Measurements from ENCODE around the gene ATM.

GRCh38 chr11:108177570-108177969 lies 45.3 kb upstream of the ATM start:
- TF ChIP-seq CTCF (conservative IDR thresholded peaks at IDR 0.05; ENCODE audit: low read length) (no peak), EZH2phosphoT487 (IDR thresholded peaks at IDR 0.05; ENCODE audit: borderline replicate concordance) (no peak)

Data from Loucy (cell line).